AG04450 (cell line): Measurements from ENCODE around the gene SSR2. TPM values are rescaled to one million over a fixed set of nuclear protein-coding genes. Genes with fewer than 3 reads are reported as not detected.

Experiments
- CTCF ChIA-PET: fragments of 300-600, 350-600 bp; formaldehyde crosslinking; extraction: SDS; loops from one replicate; lab custom pipeline; 2022; ENCODE audit warnings: antibody characterized with exemption, inconsistent platforms; lab: Charles Lee
- POLR2A ChIA-PET: fragments of 350-600 bp; formaldehyde crosslinking; extraction: SDS; loops from one replicate; lab custom pipeline; 2021; ENCODE audit warnings: antibody characterized with exemption, inconsistent platforms; lab: Yijun Ruan, JAX
- DNase-seq: peaks from one replicate; pipeline ENCODE4 v3.0.0-alpha.2; 2011; ENCODE audit warnings: low read depth, low spot score
- H3K27ac ChIP-seq: one replicate; pipeline ENCODE4 v1.5.1; 2012; ENCODE audit warnings: low read depth, low read length, control low read depth
- H3K27me3 ChIP-seq: one replicate; pipeline ENCODE4 v1.6.0; 2012; ENCODE audit warnings: low read length; ENCODE audit not compliant: control insufficient read depth, insufficient read depth
- H3K4me3 ChIP-seq: 2 replicates; pipeline ENCODE4 v1.5.1; 2011; ENCODE audit warnings: mild to moderate bottlenecking, low read depth, low read length, control low read depth
- H3K9me3 ChIP-seq: 2 replicates; pipeline ENCODE4 v1.5.1; 2012; ENCODE audit warnings: low read length; ENCODE audit not compliant: control insufficient read depth, insufficient read depth
- CTCF ChIP-seq: IDR thresholded peaks from 2 replicates; pipeline ENCODE4 v1.5.1; 2011; ENCODE audit warnings: low read depth, low read length, control low read depth, inconsistent platforms
- polyA minus RNA-seq: library from RNA; depleted of rRNA, polyadenylated mRNA; stranded (reverse); fragments of >200 nt; gene quantifications from 2 replicates; pipeline ENCODE4 v1.2.3, GENCODE V29; 2011; rRNA and poly(A)+ RNA removed
- polyA plus RNA-seq: library from polyadenylated mRNA; depleted of rRNA; stranded (reverse); fragments of >200 nt; gene quantifications from 2 replicates; pipeline ENCODE4 v1.2.3, GENCODE V29; 2011; rRNA removed

SSR2 gene
- 867 and 961 TPM in 2 replicates for polyA plus RNA-seq
- polyA minus RNA-seq: 384 and 431 TPM in 2 replicates

DNA sequence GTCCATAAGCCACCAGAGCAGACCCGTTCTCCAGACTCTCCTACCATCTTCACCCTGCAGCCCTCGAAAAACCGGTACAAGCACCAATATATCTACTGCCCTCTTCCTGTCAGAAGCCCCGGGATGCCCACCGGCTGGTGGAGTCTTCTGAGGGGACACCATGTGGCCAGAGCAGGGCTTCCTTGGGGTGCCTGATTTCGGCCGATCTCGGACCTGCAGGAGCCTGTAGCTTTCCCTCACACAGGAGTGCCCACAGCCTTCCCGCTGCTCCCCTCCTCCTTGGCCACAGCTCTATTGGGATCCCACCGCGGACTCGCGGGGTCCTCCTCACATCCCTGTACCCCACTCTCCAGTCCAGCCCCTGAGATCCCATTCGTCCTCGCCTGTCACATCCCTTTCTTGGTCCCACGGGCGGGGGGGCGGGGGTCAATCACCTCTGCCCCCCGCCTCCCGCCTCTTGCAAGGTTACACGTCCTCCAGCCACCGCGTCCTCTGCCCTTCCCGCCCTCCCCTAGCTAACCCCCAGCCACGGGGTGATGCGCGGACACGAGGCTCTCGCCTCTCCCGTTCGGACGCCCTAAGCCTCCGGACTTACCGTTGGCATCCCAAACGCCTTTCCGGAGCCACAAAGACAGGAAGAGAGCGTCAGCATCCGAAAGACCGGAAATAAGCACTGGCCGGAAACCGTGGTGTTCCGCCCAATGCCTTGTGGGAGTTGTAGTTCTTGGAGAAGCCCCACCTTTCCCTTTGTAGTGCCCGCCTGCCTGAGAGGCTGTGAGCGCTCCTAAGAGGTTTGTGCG, at the start of gene SSR2:
SSR2 (minus strand) TSS at position 659 of the 800 bp plus-strand sequence. CDS start 784 bp downstream, outside the sequence.
- DNase-seq: peak; percentile 83
- CTCF ChIA-PET: interaction anchor here (1.5 to 2.0 kb wide), 2 partner anchors 11 to 46 kb away, joined by 5 to 8 read pairs; no protein-coding TSS in a partner anchor
- POLR2A ChIA-PET: interaction anchor here (1.0 kb wide), 1 partner anchor 80 kb away, joined by 3 read pairs; no protein-coding TSS in a partner anchor
- Histone ChIP-seq H3K4me3 (peak within 1 kb of the TSS; percentile 91), H3K9me3 (no peaks in the 10 kb centered on the region), H3K27ac (peak within 1 kb of the TSS; percentile 65), H3K27me3 (no peaks in the 10 kb centered on the region)
- TF ChIP-seq CTCF: no peak

GRCh38 chr1:156070548-156070947, 49.8 kb upstream of the SSR2 start:
- DNase-seq: no peak
- H3K27ac ChIP-seq: no peak overlapping the region
- no peaks in the 10 kb centered on the region for H3K27me3 ChIP-seq
- no peak overlapping the region for H3K4me3 ChIP-seq
- ChIA-PET POLR2A (interaction anchor here (0.7 kb wide), 1 partner anchor 433 kb away, joined by 4 read pairs; no protein-coding TSS in a partner anchor), CTCF (no interaction called here)
- no peaks in the 10 kb centered on the region for H3K9me3 ChIP-seq
- no peak for TF ChIP-seq CTCF

GRCh38 chr1:156069490-156070455, 49.0 kb upstream of the SSR2 start:
- Histone ChIP-seq H3K9me3 (no peaks in the 10 kb centered on the region), H3K4me3 (no peak overlapping the region), H3K27me3 (no peaks in the 10 kb centered on the region), H3K27ac (no peak overlapping the region)
- DNase-seq: no peak
- TF ChIP-seq CTCF: no peak
- POLR2A ChIA-PET: no interaction called here
- CTCF ChIA-PET: no interaction called here

GRCh38 chr1:156067262-156067661, 46.5 kb upstream of the SSR2 start:
- no peak for DNase-seq
- Histone ChIP-seq H3K27ac (no peak overlapping the region), H3K4me3 (no peak overlapping the region), H3K9me3 (no peaks in the 10 kb centered on the region), H3K27me3 (no peaks in the 10 kb centered on the region)
- POLR2A ChIA-PET: no interaction called here
- TF ChIP-seq CTCF: no peak
- CTCF ChIA-PET: interaction anchor here (0.8 to 2.1 kb wide), 11 partner anchors 8 to 252 kb away, joined by 3 to 12 read pairs (median 5); partner anchors contain the start of genes KHDC4 and SSR2
